GM21619 (cell line): ENCODE data around the gene SLAMF1.
A peak's percentile ranks its signal among the peaks of the same experiment; 100 is the strongest.
"Not testable (repeated sequence)": the region's sequence is repeated elsewhere in the genome, so short reads cannot be mapped to it uniquely, and the experiment has no call there.

Experiments used
- ATAC-seq: cut with Tn5 transposase; IDR thresholded peaks from one replicate; pipeline ENCODE4 v1.9.1; 2021; ENCODE audit not compliant: unreplicated experiment

Gene SLAMF1

DNA sequence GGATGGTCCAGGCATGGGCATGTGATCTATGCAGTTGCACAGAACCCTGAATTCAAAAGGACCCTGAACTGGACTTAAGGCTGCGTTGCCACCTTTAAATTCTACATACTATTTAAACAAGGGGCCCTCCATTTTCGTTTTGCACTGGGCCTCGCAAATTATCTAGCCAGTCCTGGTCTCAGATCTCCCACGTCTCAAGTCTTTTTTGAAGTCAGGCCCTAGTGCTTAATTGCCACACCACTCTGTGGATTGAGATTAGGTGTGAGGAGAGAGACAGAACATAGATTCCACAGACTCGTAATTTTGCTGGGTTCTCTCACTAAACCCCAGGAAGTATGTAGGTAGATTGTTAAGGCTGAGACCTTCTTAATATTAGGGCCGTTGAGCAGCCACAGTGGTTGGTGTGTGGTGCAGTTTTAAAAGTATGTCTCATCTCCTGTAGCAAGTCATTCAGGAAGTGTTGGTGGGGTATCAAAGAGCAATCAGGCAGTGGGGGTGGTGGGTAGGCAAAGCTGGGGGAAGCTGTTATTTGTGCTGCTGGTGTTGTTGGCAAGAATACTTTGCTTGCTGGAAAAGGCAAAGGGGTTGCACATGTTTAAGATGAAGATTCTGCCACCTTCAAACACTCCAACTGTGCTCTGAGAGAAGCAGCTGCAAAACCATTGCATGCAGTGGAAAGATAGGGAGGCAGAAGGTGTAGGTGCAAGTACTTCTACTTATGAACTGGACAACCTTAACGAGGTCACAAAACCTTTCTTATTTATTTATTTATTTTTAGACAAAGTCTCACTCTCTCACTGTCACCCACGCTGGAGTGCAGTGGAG lies 78.8 kb downstream of the SLAMF1 start:
- peak; percentile 51 for ATAC-seq

DNA sequence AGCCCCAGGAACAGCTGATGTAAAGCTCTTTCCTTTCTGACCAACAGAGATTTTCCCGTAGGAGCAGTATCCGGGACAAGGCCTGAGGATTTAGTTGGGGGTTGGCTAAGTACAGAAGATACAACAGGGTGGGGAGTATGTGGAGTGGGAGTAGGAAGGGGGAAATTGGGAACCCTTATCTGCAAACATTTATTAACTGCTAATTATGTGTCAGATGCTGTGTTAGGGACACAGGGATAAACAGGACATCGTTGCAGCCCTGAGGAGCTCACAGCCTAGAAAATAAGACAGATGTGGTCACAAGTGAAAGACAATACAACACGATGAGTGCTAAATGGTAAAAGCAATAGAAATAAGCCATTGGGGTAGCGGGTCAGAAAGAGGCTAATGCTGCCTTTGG lies 79.5 kb downstream of the SLAMF1 start:
- no peak for ATAC-seq

DNA sequence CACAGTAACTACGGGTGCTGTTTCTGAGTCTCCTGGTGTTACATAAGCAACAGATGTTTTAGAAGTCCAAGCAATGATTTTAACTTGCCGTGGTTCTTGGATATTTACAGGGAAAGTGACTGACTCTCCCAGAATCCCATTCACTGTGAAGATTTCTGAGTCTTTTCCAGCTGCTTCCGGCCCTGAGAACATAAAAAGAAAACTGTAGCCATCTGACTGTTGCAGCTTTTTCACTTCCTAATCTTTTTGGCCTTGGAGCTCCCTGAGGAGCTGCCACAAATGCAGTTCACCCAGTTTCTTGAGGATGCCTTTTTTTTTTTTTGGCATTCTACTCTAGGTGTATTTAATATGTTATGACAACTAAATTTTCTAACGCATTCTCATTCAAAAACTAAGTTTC lies 81.3 kb downstream of the SLAMF1 start:
- ATAC-seq = no peak

DNA sequence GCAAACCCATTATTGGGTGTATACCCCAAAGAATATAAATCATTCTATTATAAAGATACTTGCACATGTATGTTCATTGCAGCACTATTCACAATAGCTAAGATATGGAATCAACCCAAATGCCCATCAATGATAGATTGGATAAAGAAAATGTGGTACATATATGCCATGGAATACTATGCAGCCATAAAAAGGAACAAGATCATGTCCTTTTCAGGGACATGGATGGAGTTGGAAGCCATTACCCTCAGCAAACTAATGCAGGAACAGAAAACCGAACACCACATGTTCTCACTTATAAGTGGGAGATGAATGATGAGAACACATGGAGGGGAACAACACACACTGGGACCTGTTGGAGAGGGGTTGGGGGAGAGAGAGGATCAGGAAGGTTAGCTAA lies 83.6 kb downstream of the SLAMF1 start:
- not testable (repeated sequence) for ATAC-seq

DNA sequence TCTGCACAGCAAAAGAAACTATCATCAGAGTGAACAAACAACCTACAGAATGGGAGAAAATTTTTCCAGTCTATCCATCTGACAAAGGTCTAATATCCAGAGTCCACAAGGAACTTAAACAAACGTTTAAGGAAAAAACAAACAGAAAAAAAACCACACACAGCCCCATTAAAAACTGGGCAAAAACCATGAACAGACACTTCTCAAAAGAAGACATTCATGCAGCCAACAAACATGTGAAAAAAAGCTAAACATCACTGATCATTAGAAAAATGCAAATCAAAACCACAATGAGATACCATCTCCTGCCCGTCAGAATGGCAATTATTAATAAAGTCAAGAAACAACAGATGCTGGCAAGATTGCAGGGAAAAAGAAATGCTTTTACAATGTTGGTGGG lies 84.1 kb downstream of the SLAMF1 start:
- ATAC-seq = not testable (repeated sequence)

DNA sequence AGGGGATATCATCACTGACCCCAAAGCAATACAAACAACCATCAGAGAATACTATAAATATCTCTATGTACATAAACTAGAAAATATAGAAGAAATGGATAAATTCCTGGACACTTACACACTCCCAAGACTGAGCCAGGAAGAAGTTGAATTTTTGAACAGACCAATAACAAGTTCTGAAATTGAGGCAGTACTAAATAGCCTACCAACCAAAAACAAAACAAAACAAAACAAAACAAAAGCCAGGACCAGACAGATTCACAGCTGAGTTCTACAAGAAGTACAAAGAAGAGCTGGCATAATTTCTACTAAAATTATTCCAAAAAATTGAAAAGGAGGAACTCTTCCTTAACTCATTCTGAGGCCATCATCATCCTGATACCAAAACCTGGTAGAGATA lies 86.0 kb downstream of the SLAMF1 start:
- no peak for ATAC-seq

DNA sequence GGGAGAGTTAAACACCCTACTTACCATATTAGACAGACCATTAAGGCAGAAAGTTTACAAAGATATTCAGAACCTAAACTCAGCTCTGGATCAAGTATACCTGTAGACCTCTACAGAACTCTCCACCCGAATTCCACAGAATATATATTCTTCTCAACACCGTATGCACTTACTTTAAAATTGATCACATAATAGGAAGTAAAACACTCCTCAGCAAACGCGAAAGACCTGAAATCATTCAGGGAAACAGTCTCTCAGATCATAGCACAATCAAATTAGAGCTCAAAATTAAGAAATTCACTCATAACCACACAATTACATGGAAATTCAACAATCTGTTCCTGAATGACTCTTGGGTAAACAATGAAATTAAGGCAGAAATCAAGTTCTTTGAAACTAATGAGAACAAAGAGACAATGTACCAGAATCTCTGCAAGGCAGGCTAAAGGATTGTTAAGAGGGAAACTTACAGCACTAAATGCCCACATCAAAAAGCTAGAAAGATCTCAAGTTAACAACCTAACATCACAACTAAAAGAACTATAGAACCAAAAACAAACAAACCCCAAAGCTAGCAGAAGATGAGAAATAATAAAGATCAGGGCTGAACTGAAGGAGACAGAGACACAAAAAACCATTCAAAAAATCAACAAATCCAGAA lies 86.7 kb downstream of the SLAMF1 start:
- no peak for ATAC-seq

DNA sequence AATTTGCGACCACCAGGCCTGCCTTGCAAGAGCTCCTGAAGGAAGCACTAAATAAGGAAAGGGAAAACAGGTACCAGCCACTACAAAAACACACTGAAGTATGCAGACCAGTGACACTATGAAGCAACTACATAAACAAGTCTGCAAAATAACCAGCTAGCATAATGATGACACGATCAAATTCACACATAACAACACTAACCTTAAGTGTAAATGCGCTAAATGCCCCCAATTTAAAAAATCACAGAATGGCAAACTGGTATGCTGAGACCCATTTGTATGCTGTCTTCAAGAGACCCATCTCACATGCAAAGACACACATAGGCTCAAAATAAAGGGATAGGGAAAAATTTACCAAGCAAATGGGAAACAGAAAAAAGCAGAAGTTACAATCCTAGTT lies 87.4 kb downstream of the SLAMF1 start:
- not testable (repeated sequence) for ATAC-seq

DNA sequence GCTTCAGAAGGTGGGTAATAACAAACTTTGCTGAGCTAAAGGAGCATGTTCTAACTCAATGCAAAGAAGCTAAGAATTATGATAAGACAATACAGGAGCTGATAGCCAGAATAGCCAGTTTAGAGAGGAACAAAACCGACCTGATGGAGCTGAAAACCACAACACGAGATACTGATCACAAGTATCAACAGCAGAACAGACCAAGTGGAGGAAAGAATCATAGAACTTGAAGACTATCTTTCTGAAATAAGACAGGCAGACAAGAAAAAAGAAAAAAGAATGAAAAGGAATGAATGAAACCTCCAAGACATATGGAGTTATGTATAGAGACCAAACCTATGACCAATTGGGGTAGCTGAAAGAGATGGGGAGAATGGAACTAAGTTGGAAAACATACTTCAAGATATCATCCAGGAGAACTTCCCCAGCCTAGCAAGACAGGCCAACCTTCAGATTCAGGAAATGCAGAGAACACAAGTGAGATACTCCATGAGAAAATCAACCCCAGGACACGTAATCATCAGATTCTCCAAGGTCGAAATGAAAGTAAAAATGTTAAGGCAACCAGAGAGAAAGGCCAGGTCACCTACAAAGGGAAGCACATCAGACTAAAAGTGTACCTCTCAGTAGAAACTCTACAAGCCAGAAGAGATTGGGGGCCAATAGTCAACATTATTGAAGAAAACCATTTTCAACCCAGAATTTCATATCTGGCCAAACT lies 88.0 kb downstream of the SLAMF1 start:
- ATAC-seq = no peak
